HG02840 (cell line): ENCODE results near the gene ZBTB18.

Source experiments
- ATAC-seq: cut with Tn5 transposase; IDR thresholded peaks from one replicate; pipeline ENCODE4 v1.9.1; 2021; ENCODE audit warnings: mild to moderate bottlenecking, moderate library complexity, moderate number of reproducible peaks; ENCODE audit not compliant: unreplicated experiment, low FRiP score

The ZBTB18 gene

DNA sequence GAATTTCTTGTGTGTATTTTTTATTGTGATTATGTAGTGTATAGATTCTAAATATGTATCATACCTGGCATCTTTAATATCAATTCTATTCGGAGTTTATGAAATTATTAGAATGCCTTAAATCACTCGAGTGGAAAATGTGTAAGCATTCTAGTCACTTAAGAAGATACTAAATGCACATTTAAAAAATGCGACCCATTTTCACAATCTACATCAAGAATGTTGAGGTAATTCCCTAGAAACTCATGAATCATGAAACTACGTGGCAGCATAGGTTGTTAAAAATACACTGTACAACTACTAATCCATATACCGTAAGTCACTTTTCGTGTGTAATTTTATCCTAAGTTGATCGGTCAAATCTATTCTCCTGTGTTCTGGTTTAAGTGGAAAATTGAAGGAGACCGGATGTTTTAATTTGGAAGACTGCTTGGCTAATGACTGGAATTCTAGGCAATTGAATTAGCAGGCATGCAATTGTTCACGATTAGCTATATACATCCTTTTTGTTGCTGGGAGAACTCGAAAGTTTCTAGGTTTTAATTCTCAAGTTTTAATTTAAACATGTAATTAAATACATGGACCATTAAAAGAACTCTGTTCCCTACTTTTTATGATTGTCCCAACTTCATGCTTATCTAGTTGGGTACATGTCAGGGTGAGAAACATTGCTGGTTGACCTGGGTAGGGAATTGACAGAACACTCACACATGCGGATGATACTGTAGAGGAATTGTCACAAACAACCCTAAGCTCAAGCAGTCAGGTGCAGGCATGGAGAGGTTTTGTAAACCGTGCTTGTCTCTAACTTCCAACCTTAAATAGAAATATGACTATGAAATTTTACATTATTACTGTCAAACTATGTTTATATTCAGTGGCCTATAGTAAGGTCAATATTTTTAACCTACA lies 6.6 kb downstream of the ZBTB18 start:
- no peak for ATAC-seq

DNA sequence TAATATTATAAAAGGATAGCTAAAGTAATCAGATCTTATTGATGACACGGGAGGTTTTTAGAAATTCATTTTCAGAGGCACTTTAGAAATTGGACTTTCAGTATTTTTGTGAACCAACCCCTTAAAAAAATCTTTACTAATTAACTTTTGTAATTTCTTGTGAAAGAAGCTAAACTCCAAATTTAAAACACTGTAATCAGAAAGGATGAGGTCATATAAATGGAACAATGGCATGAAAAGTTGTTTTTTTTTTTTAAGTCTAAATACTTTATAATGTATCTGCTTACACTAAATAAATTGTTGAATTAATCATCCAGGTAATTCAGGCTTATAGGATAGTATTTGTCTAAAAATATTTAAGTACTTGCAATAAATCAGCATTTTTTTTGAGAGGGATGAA lies 9.0 kb downstream of the ZBTB18 start:
- no peak for ATAC-seq

DNA sequence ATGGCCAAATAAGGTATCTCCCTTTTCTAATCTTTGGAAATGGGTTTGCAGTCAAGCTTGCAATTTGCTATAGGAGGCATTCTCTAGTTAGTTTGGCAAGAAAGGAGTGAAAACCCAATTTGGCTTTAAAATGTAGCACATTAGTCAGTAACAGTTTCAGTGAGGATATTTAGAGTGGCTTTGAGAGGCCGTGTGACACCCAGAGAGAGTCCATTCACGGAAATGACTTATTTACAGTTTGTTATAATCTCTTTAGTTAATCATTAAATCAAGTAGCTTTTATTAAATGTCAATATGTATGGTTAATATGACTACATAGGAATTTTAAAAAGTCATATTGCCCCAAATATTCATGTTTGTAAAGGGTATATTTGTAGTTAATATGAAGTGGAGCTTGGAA lies 9.6 kb downstream of the ZBTB18 start:
- no peak for ATAC-seq

DNA sequence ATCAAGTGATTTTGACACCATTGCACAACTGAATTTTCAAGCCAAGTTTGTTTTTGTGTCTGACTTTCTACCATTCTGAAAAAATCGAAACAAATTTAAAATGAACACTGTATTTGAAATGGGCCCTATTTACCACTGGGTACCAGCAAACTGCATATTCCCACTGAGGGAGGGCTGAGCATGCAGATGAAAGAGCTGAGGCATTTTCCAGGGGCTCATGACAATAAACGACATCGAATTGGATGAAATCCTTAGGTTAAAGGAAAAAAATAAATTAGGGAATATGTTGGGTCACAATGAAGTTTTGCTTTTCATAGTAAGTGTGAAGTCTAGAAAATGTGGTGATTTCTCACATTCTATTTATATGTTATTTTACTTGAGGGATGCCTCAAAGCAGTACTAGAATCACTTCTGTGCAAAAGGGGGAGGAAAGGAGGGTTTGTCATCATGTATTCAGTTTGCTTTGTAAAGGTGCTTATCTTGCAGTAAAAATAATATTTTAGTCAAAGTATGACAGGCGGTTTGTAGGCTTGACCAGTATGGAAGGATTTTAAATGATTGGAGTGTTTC lies 11.2 kb downstream of the ZBTB18 start:
- ATAC-seq = no peak

DNA sequence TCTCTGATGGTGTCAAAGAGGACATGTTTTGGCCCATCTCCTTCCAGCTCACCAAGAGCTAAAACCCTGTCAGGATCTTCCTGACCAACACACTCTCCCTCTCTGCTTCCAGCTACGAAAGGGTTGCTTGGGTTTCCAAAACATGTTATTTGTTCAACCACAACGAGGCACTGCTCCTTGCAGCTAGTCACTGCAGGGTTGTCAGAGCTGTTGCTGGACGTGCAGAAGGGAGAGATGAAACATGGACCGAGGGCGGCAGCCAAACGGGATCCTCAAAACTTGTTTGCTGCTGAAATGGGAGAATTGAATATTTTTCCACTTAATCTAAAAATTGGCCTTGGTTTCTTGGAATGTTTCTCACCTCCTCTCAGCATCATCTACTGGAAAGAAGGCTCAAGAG lies 12.4 kb downstream of the ZBTB18 start:
- ATAC-seq = no peak

DNA sequence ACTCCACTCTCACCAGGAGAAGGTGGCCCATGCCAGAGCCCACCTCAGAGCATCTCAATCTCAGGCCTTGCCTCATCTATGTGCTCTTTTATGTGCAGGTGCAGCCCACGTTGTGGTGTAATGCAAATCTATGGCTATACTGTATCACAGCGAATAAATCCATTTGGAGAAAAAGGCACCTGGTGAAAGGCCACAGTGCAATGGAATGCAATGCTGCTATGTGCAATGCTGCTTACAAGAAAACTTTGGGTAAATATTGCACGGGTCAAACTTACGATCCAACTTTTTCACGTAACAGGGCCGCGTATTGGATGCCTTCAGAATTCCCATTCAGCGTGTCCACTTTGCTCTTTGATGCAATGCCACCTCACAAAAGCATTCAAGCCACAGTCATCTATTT lies 13.5 kb downstream of the ZBTB18 start:
- ATAC-seq = no peak

DNA sequence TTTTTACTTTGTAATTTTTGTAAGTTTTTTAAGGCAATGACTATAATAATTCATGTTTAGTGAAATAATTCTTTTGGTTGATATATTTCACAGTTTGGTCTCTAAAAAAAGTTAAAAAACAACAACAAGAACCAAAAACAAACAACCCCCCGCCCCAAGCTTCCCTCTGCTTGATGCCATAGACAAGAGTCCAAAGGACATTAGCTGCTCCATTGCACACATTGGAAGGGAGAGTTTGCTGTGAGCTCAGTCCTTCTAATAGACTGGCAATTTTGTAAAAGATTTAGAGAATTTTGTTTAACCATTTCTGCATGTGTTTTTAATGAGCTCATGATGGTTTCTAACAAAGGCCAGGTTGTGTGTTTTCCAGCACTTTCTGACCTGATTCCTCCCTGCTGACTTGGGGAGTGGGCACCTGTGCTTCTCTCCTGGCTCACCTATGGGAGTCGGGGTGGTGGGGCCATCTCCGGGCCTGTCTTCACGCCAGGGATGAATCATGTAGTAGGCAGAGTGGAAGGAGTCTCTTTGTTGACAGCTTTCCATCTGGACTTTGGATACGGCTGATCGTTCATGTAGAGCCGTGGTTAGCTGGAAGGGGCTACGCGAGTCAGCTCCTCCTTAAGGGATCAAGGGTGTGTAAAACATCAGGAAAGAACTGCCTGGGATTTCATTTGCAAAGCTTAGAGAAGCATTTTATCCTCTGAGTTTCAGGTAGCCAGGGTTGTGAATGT lies 14.1 kb downstream of the ZBTB18 start:
- ATAC-seq = no peak

DNA sequence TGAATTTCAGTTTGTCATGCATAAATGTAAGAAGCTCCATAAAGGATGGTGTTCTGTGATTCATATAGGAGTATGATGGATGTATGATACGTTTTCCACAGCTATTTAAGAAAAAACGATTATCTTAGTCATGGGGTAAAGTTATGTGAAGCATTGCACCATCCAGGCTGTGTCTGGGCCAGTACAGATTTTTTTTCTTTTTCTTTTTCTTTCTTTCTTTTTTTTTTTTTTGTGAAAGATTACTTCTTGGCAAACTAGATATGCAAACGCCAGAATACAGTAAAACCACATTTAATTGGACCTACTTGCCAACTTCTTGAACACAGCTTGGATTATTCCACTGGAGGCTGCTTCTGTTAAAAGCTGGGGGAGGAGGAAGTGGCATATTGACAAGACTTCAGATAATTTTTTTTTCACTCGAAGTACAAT lies 14.9 kb downstream of the ZBTB18 start:
- no peak for ATAC-seq

DNA sequence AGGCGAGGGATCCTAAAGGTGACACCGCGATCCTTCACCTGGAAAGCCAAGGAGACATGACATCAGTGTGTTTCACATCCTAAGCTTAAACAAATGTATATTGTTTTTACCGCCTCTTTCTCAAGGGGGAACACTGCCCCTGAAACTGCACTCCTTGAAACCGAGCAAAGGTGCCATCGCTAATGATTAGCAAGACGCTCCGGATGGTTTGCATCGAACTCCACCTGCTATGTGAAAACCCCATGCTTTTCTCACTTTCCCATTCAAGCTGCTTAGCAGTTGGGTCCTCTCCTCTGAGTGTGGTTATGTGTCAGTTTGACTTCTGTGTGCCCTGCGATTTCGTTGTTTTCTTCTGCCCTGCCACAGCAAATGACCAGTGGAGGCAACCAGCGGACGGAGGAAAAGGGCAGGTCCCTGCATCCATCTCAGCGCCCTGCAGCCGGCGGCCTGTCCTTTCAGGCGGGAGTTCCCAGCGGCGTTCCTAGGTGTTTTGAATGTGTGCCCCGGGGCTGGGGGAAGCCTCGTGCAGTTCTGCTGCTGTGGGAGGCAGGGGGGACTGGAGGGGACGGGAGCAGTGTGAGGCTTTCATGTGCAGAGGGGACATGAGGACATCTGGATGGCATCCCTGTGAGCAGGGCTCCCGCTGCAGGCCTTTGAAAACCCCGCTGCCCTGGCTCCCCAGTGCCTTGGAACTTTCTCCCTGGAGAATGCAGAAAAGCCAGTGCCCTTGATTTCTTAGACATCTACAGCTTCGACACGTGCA lies 16.1 kb downstream of the ZBTB18 start:
- no peak for ATAC-seq

DNA sequence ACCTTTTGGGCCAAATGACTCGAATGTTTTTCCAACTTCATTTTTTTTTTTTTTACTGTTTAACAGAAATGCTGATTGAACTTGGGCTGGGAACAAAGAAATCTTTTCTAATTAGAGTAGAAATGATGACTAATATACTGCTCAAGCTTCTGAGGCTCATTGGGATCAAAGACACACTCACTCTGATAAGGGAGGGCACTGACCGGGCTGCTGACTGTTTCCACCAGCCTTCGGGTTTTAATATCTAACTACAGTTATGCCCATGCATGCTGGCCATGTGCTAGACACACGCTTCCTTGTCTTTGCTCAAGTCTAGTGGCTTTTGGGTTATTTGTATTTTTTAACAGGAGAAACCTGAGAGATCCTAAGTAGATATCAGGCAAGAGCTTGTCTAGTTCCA lies 16.8 kb downstream of the ZBTB18 start:
- no peak for ATAC-seq

DNA sequence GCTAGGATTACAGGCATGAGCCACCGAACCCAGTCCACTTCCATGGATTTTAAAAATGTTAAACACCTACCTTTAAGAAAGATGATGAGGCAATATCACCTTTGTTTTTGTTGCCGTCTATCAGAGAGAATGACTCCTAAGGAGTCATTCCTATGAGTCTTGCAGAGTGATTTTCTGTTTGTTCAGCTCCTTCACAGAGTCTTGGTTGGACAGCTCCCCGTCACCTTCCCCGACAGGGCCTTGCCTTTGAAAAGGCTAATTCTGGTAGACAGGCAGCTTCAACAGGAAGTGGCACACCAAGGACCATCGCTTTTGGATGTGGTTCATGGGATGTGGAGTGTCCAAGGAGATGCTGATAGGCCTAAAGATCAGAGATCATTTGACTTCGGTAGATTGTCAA lies 17.5 kb downstream of the ZBTB18 start:
- ATAC-seq = no peak

DNA sequence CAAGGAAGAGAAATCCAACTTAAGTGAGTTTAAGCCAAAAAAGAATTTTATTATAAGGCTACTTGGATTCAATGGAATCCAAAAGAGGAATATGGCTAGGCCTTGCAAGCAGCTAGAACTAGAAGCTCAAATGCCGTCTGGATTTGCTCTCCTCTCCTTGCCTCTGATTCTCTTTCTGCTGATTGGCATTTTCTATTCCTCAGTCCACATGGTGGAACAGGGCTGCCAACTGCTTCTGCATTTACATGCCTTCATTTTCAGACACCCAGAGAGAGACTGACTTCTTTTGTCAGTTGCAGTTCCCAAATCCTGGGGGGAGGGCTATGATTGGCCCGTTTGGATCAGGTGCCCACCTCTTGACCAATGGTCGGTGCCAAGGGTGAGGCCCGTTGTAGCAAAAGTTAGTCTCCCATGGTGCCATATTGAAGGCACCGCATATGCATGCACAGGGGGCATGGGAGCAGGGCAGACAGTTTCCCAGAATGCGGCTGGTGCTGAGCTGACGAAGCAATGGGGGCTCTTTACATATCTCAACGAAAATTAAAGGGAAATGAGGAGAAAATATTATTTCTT lies 18.3 kb downstream of the ZBTB18 start:
- ATAC-seq = no peak

DNA sequence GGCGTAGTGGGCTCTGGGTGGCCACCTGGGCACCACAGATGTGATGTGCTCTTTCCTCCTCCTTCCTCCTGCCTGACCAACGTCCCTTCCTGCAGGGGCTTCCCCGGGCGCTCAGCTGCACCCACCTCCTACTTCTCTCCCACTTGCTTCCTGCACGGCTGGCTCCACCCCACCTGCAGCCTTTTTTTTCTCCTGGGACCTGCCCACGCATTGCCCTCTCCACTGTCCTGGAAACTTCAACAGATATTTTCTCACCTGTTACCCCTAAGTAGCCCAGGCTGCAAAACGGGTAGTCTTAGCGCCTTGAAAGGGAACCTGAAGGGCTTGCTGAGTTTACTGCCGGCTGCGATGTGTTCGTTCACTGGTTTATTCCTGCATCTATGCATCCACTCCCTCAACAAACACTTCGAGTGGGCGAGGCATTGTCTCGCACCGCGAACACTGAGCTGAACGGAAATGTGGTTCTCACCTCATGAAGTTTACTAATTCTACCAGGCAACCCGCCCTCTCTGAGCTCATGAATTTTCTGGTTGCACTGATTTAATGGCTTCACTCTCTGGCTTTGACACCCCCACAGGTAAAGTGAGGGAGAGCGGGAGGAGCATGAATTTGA lies 23.6 kb downstream of the ZBTB18 start:
- no peak for ATAC-seq

DNA sequence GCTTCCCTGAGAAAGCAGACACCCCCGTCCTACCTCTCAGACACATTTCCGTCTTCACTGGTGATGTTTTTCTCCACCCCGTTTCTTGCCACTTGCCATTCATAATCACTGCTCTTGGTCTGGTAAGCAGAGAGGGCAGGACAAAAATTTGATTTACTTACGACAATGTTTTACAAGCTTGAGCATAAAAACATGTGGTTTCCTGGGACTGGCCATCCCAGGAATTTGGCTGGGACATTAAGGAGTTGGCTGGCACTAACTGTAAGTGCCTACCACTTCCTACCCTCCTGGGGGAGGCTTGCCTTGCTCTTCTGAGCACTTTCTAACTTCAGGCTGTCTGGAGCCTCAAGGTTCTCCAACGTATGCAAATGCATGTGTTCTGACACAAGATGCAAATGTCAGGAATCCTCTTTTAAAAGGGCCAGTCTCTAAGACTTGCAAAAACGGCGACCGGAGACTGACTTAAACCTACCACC lies 24.2 kb downstream of the ZBTB18 start:
- ATAC-seq = no peak

DNA sequence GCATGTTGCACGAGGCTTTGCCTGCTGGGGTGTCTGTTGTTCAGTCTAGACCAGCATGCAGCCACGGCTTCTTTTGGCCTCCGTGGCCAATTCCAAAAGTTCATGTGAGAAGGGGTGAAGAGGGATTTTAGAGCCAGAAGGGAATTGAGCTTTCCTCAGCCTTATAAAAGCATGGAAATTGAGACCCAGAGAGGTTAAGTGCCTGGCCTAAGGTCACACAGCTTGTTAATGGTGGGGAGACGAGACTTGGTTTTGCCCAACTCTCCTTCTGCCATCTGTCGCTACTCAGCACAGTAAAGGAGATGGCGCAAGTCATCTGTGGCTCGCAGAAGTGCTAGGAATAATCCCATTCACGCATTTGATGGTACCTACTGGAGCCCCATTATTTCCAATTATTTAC lies 25.7 kb downstream of the ZBTB18 start:
- ATAC-seq = no peak

DNA sequence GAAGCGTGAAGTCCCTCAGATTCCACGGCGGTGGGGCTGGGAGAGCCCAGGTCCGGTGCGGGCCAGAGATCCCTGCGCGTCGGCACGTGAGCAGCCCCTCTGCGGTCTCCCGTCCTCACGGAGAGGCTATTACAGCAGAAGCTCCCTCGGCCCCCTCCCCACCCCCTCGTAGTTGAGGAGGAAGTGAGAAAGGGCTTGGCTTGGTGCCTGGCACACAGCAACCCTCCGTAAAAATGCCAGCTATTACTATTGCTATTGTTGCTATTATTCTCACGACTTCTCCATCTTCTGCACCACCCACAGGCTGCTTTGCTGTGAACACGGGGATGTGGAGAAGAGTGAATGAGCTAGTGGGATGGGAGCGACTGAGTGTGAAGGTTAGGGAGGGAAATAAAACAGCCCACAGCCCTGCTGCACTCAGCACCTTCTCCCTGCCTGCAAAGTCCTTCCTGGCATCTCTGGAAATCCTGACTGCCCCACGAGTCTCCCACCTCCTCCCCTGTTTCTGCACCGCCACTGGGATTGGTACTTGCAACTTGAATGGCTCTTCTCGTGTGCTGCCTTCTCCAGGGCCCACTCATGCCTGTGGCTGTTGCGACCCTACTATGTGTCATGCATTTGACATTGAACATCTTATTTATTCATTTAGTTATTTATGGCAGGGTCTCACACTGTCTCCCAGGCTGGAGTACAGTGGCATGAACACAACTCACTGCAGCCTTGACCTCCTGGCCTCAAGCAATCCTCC lies 26.6 kb downstream of the ZBTB18 start:
- no peak for ATAC-seq

DNA sequence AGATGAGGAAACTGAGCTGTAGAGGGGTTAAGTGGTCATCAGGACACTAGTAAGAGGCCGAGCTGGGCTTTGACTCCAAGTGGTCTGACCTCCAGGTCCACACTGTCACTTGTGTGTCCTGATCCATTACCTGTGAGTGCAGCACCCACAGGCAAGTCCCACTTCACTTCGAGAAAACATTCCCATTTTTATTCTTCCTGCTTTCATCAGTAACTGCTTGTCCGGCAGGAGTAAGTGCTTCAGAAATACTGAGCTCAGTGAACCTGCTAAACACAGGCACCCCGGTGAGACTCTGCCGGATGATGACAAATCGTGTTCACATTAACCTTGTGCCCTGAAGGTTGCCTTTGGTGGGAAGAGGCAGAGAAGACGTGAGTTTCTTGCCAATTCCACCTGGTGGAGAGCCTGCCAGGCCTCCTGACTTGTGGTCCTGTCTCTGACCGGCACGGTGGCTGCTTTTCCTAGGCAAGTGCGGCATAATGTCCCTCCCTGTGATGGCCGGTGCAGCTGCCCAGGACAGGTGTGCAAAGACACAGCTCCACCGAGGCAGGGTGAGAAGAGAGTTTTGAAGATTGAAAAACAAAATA lies 29.4 kb downstream of the ZBTB18 start:
- ATAC-seq = no peak

DNA sequence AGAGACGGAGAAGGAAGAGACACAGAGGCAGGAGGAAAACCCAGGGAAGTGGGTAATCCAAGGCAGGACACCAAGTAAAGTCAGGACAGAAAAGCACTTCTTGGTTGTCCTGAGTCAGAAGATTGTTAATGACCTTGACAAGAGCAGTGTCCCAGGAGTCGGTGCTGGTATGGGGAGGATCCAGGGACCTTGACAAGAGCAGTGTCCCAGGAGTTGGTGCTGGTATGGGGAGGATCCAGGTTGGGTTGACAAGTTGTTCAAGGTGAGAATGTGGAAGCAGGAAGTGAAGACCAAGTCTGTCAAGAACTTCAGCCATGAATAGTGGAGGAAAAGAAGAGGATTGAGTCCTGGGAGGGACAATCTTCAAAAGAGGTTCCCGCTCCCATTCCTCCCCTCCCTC lies 31.9 kb downstream of the ZBTB18 start:
- no peak for ATAC-seq
